Common myeloid progenitor, CD34-positive (primary cell): ENCODE results near the gene VSTM4.

Source experiments
- CTCF ChIA-PET: fragments of 350-600 bp; sonication (Branson Sonifier 250); formaldehyde crosslinking; loops from one replicate; lab custom pipeline; 2021; ENCODE audit warnings: antibody characterized with exemption; lab: Charles Lee
- POLR2A ChIA-PET: fragments of 350-600 bp; sonication (Branson Sonifier 250); formaldehyde crosslinking; loops from one replicate; lab custom pipeline; 2021; ENCODE audit warnings: antibody characterized with exemption; lab: Charles Lee
- DNase-seq, 3 donors: peaks; one replicate each; pipeline versions ENCODE4 v3.0.0 to v3.0.0-alpha.2; 2013
- H3K27ac ChIP-seq, 2 experiments: 1 replicate in 1 of 2; 2 replicates in 1 of 2; pipeline ENCODE4 v1.7.0; 2013; ENCODE audit warnings: inconsistent platforms in 2 of 2, low read length in 2 of 2, mild to moderate bottlenecking in 2 of 2, low read depth in 1 of 2, moderate library complexity in 1 of 2; ENCODE audit not compliant: severe bottlenecking in 2 of 2, insufficient read depth in 1 of 2, poor library complexity in 1 of 2
- H3K27me3 ChIP-seq, 5 experiments: replicated peaks in 2 of 5; 1 replicate in 3 of 5; 2 replicates in 2 of 5; pipeline versions ENCODE4 v1.6.1 to v1.7.0; 2013; ENCODE audit warnings: low read length in 4 of 5, mild to moderate bottlenecking in 2 of 5, moderate library complexity in 2 of 5, inconsistent platforms in 1 of 5; ENCODE audit not compliant: insufficient read depth in 5 of 5, control insufficient read depth in 4 of 5
- H3K36me3 ChIP-seq, 4 experiments: 1 replicate in 2 of 4; 2 replicates in 2 of 4; pipeline versions ENCODE4 v1.6.1 to v1.7.0; 2013; ENCODE audit warnings: low read length in 3 of 4, control low read depth in 1 of 4, mild to moderate bottlenecking in 1 of 4; ENCODE audit not compliant: control insufficient read depth in 4 of 4, insufficient read depth in 4 of 4
- H3K4me1 ChIP-seq, 4 experiments: 1 replicate in 3 of 4; 2 replicates in 1 of 4; pipeline versions ENCODE4 v1.6.1 to v1.7.1; 2013; ENCODE audit warnings: low read length in 3 of 4, mild to moderate bottlenecking in 3 of 4, control low read depth in 1 of 4, inconsistent platforms in 1 of 4, moderate library complexity in 1 of 4; ENCODE audit not compliant: control insufficient read depth in 4 of 4, insufficient read depth in 4 of 4; ENCODE audit errors: control extremely low read depth in 1 of 4
- H3K4me3 ChIP-seq, 7 experiments: 1 replicate in 4 of 7; 2 replicates in 3 of 7; pipeline versions ENCODE4 v1.5.1 to v1.7.0; 2013; ENCODE audit warnings: mild to moderate bottlenecking in 7 of 7, low read length in 6 of 7, moderate library complexity in 6 of 7, inconsistent platforms in 2 of 7, low read depth in 2 of 7, control low read depth in 1 of 7; ENCODE audit not compliant: insufficient read depth in 4 of 7, control insufficient read depth in 1 of 7; ENCODE audit errors: extremely low read depth in 1 of 7
- H3K9me3 ChIP-seq, 5 experiments: 1 replicate in 4 of 5; 2 replicates in 1 of 5; pipeline versions ENCODE4 v1.6.1 to v1.7.1; 2013; ENCODE audit warnings: low read length in 4 of 5, mild to moderate bottlenecking in 2 of 5, inconsistent platforms in 1 of 5, low read depth in 1 of 5, moderate library complexity in 1 of 5; ENCODE audit not compliant: control insufficient read depth in 4 of 5, insufficient read depth in 2 of 5; ENCODE audit errors: control extremely low read depth in 1 of 5
- WGBS: methylation state at CpG from one replicate; pipeline ENCODE4 v1.1.5; 2013; ENCODE audit not compliant: insufficient coverage; 5-methylcytosine and 5-hydroxymethylcytosine counted together

VSTM4 gene

GRCh38 chr10:49153115-49153514 is 37.8 kb upstream of the VSTM4 start:
- H3K27ac ChIP-seq = no peak overlapping the region
- ChIA-PET CTCF (interaction anchor here (1.0 to 2.5 kb wide), 4 partner anchors 8 to 14 kb away, joined by 3 to 7 read pairs (median 4); no protein-coding TSS in a partner anchor), POLR2A (no interaction called here)
- no peak for DNase-seq
- peaks cover 5 to 13% (median 10%) of the 10 kb centered on the region in 4 experiments for H3K4me1 ChIP-seq
- WGBS = 97% methylated on average over 4 of the region's 4 CpGs
- H3K27me3 ChIP-seq = no peaks in the 10 kb centered on the region
- peaks cover 0 to 24% (median 0%) of the 10 kb centered on the region in 4 experiments for H3K36me3 ChIP-seq
- peaks cover 0 to 3% (median 2%) of the 10 kb centered on the region in 5 experiments for H3K9me3 ChIP-seq
- H3K4me3 ChIP-seq = no peak overlapping the region

- H3K9me3 ChIP-seq = peaks cover 0 to 6% (median 3%) of the 10 kb centered on the region in 5 experiments
- DNase-seq = no peak
- H3K27me3 ChIP-seq = no peaks in the 10 kb centered on the region
- peaks cover 0 to 24% (median 0%) of the 10 kb centered on the region in 4 experiments for H3K36me3 ChIP-seq
- ChIA-PET POLR2A (no interaction called here), CTCF (interaction anchor here (1.2 to 2.5 kb wide), 3 partner anchors 9 to 13 kb away, joined by 4 to 7 read pairs (median 5); no protein-coding TSS in a partner anchor)
- H3K4me1 ChIP-seq = peaks cover 5 to 11% (median 10%) of the 10 kb centered on the region in 4 experiments
- no peak overlapping the region for H3K4me3 ChIP-seq
- 83% methylated on average over 4 of the region's 4 CpGs for WGBS
- no peak overlapping the region for H3K27ac ChIP-seq
Observed at GRCh38 chr10:49152663-49153062, 37.3 kb upstream of the VSTM4 start.

GRCh38 chr10:49152037-49152436 is 36.7 kb upstream of the VSTM4 start:
- CTCF ChIA-PET = interaction anchor here (1.2 to 2.5 kb wide), 5 partner anchors 9 to 361 kb away, joined by 3 to 7 read pairs (median 4); no protein-coding TSS in a partner anchor
- POLR2A ChIA-PET = no interaction called here
- H3K9me3 ChIP-seq = peaks cover 0 to 7% (median 3%) of the 10 kb centered on the region in 5 experiments
- no peak overlapping the region for H3K4me3 ChIP-seq
- 100% methylated on average over 1 of the region's 4 CpGs for WGBS
- peaks cover 0 to 21% (median 0%) of the 10 kb centered on the region in 4 experiments for H3K36me3 ChIP-seq
- H3K4me1 ChIP-seq = peaks cover 5 to 11% (median 8%) of the 10 kb centered on the region in 4 experiments
- no peak overlapping the region for H3K27ac ChIP-seq
- no peaks in the 10 kb centered on the region for H3K27me3 ChIP-seq
- DNase-seq = no peak

- no peak overlapping the region for H3K27ac ChIP-seq
- peaks cover 5 to 11% (median 8%) of the 10 kb centered on the region in 4 experiments for H3K4me1 ChIP-seq
- H3K9me3 ChIP-seq = peaks cover 0 to 7% (median 3%) of the 10 kb centered on the region in 5 experiments
- no CpG with 5 or more reads among the region's 1 CpG for WGBS
- DNase-seq = no peak
- CTCF ChIA-PET = interaction anchor here (1.3 to 2.5 kb wide), 3 partner anchors 10 to 362 kb away, joined by 3 to 7 read pairs (median 4); no protein-coding TSS in a partner anchor
- no peak overlapping the region for H3K4me3 ChIP-seq
- no peaks in the 10 kb centered on the region for H3K27me3 ChIP-seq
- POLR2A ChIA-PET = no interaction called here
- peaks cover 0 to 15% (median 0%) of the 10 kb centered on the region in 4 experiments for H3K36me3 ChIP-seq
Observed at GRCh38 chr10:49151481-49151880, 36.2 kb upstream of the VSTM4 start.

GRCh38 chr10:49151025-49151445 is 35.7 kb upstream of the VSTM4 start:
- Histone ChIP-seq H3K4me1 (peaks cover 5 to 11% (median 8%) of the 10 kb centered on the region in 4 experiments), H3K9me3 (peaks cover 0 to 7% (median 3%) of the 10 kb centered on the region in 5 experiments), H3K27me3 (no peaks in the 10 kb centered on the region), H3K36me3 (peaks cover 0 to 11% (median 0%) of the 10 kb centered on the region in 4 experiments), H3K27ac (no peak overlapping the region), H3K4me3 (no peak overlapping the region)
- DNase-seq = peak; percentile 18 to 72 (median 58)
- 0% methylated on average over 2 of the region's 2 CpGs for WGBS
- POLR2A ChIA-PET = no interaction called here
- CTCF ChIA-PET = interaction anchor here (1.3 to 2.5 kb wide), 3 partner anchors 10 to 362 kb away, joined by 3 to 7 read pairs (median 4); no protein-coding TSS in a partner anchor

DNA sequence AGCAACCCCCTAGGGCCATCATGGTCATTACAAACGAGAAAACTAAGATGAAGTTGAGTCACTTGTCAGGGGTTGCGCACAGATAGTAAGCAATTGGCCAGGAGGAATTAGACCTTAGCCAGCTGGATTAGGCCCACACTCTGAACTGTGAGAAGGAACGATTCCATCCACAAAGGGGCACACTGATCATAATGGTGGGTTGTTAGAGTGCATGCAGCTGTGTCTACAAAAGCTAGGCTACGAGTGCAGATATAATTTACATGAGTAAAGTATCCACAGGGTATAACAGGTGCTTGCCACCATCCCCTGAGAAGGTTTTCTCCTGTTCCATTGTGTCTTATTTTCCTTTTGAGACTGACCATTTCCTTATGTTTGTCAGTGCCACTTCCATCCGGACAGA is 35.1 kb upstream of the VSTM4 start:
- Histone ChIP-seq H3K4me3 (no peak overlapping the region), H3K9me3 (peaks cover 2 to 7% (median 3%) of the 10 kb centered on the region in 5 experiments), H3K36me3 (peaks cover 0 to 5% (median 0%) of the 10 kb centered on the region in 4 experiments), H3K27ac (no peak overlapping the region), H3K27me3 (no peaks in the 10 kb centered on the region), H3K4me1 (peaks cover 5 to 11% (median 8%) of the 10 kb centered on the region in 4 experiments)
- 89% methylated on average over 5 of the region's 5 CpGs for WGBS
- CTCF ChIA-PET = interaction anchor here (1.3 kb wide), 1 partner anchor 22 kb away, joined by 4 read pairs; no protein-coding TSS in a partner anchor
- DNase-seq = no peak
- POLR2A ChIA-PET = no interaction called here

DNA sequence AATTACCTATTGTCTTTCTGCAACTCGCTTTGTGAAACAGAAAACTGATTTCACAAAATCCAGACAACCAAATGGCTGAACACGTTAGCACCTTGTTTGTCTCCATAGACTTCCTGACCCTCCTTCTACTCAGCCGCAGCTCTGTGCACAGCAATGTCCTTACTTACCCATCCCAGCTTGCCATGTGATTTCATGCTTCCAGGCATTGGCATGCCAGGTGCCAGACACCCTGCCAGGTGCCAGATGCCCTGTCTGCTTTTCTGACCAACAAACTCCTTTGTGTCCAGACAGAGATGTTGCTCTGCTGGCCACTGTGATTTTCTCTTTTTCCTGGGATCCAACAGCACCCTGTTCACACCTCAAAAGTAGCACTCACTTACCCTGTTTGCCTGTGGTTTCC is 34.6 kb upstream of the VSTM4 start:
- H3K27ac ChIP-seq = no peak overlapping the region
- H3K4me3 ChIP-seq = no peak overlapping the region
- H3K27me3 ChIP-seq = no peaks in the 10 kb centered on the region
- no peaks in the 10 kb centered on the region for H3K36me3 ChIP-seq
- DNase-seq = no peak
- WGBS = 100% methylated on average over 3 of the region's 3 CpGs
- peaks cover 5 to 11% (median 8%) of the 10 kb centered on the region in 4 experiments for H3K4me1 ChIP-seq
- ChIA-PET POLR2A (no interaction called here), CTCF (interaction anchor here (1.0 kb wide), 1 partner anchor 12 kb away, joined by 3 read pairs; no protein-coding TSS in a partner anchor)
- peaks cover 2 to 7% (median 3%) of the 10 kb centered on the region in 5 experiments for H3K9me3 ChIP-seq
